GM12878 (cell line): ENCODE data around the gene SORBS1. TPM values are rescaled to one million over a fixed set of nuclear protein-coding genes. Genes with fewer than 3 reads are reported as not detected.
A peak's percentile ranks its signal among the peaks of the same experiment; 100 is the strongest.

Experiments
- ATAC-seq: fragments of 200-7000 bp; cut with Tn5 transposase; 3 replicates; pipeline ENCODE4 v1.9.1; 2020; ENCODE audit warnings: mild to moderate bottlenecking, moderate library complexity
- BruUV-seq: library from RNA; stranded (reverse); fragments of 400-500 nt; replicated peaks from 2 replicates; lab custom pipeline; 2021; lab: Mats Ljungman, UMichigan
- CTCF ChIA-PET: fragments of 300-600 bp; sonication (Branson Sonifier 250); formaldehyde crosslinking; extraction: SDS; loops from one replicate; lab custom pipeline; 2021; ENCODE audit warnings: inconsistent platforms; lab: Yijun Ruan, JAX
- POLR2A ChIA-PET: fragments of 350-600 bp; formaldehyde crosslinking; extraction: SDS; loops from one replicate; lab custom pipeline; 2021; ENCODE audit warnings: inconsistent platforms; lab: Charles Lee
- RAD21 ChIA-PET: fragments of 300-600 bp; sonication (Branson Sonifier 250); formaldehyde crosslinking; loops from one replicate; lab custom pipeline; 2023; ENCODE audit warnings: antibody characterized with exemption; ENCODE audit not compliant: unreplicated experiment; lab: Charles Lee
- SMC1A ChIA-PET: fragments of 300-600 bp; sonication (Branson Sonifier 250); formaldehyde crosslinking; loops from one replicate; lab custom pipeline; 2023; ENCODE audit not compliant: unreplicated experiment, uncharacterized antibody; lab: Charles Lee
- DNase-seq: peaks from one replicate; pipeline ENCODE4 v3.0.0-alpha.2; 2011; ENCODE audit warnings: low read depth, low spot score
- FAIRE-seq: peaks from 3 replicates; lab custom pipeline; 2011; peaks lifted over from hg19 to GRCh38; lab: Jason Lieb, UNC
- H2AFZ ChIP-seq: 2 replicates; pipeline ENCODE4 v1.6.0; 2011; ENCODE audit warnings: low read depth, low read length, control low read depth; ENCODE audit not compliant: control insufficient read depth
- H3K27ac ChIP-seq: 2 replicates; pipeline ENCODE4 v1.5.1; 2011; ENCODE audit warnings: control low read depth; ENCODE audit not compliant: control insufficient read depth, insufficient read depth
- H3K27me3 ChIP-seq, 2 experiments: replicated peaks in 1 of 2; 2 replicates each; pipeline versions ENCODE4 v1.6.0 to v1.6.1; 2011; ENCODE audit warnings: low read length in 1 of 2; ENCODE audit not compliant: control insufficient read depth in 2 of 2, insufficient read depth in 2 of 2
- H3K36me3 ChIP-seq, 2 experiments: 2 replicates each; pipeline ENCODE4 v1.5.1; 2011; ENCODE audit warnings: low read length in 1 of 2; ENCODE audit not compliant: control insufficient read depth in 2 of 2, insufficient read depth in 2 of 2
- H3K4me1 ChIP-seq: 2 replicates; pipeline ENCODE4 v1.6.1; 2011; ENCODE audit warnings: mild to moderate bottlenecking, low read length, moderate library complexity, mixed read lengths; ENCODE audit not compliant: control insufficient read depth, insufficient read depth
- H3K4me2 ChIP-seq: 2 replicates; pipeline ENCODE4 v1.6.0; 2011; ENCODE audit warnings: control low read depth; ENCODE audit not compliant: control insufficient read depth, insufficient read depth
- H3K4me3 ChIP-seq: fragments of 200-600 bp; sonication (generic); 2 replicates; pipeline ENCODE4 v1.5.1; 2016
- H3K79me2 ChIP-seq: 2 replicates; pipeline ENCODE4 v1.6.0; 2011; ENCODE audit warnings: low read length; ENCODE audit not compliant: control insufficient read depth, insufficient read depth
- H3K9ac ChIP-seq: 2 replicates; pipeline ENCODE4 v1.8.0; 2011; ENCODE audit warnings: low read length, control low read depth, mixed read lengths; ENCODE audit not compliant: control insufficient read depth, insufficient read depth
- H3K9me3 ChIP-seq: replicated peaks from 3 replicates; pipeline ENCODE4 v1.5.1; 2011; ENCODE audit warnings: mild to moderate bottlenecking, low read length; ENCODE audit not compliant: control insufficient read depth, insufficient read depth
- H4K20me1 ChIP-seq: 2 replicates; pipeline ENCODE4 v1.6.0; 2011; ENCODE audit not compliant: control insufficient read depth, insufficient read depth
- BACH1 ChIP-seq: fragments of 450-650 bp; IDR thresholded peaks from 2 replicates; pipeline ENCODE4 v1.6.1; 2017; ENCODE audit warnings: mild to moderate bottlenecking, borderline replicate concordance
- CTCF ChIP-seq, 3 experiments: IDR thresholded peaks in 2 of 3; conservative IDR thresholded peaks in 1 of 3; 2 replicates each; pipeline ENCODE4 v1.5.1; 2011; ENCODE audit warnings: low read depth in 3 of 3, low read length in 3 of 3, mild to moderate bottlenecking in 3 of 3, control low read depth in 2 of 3, moderate library complexity in 2 of 3, inconsistent platforms in 1 of 3, mixed read lengths in 1 of 3; ENCODE audit not compliant: control insufficient read depth in 2 of 3, insufficient read depth in 1 of 3; ENCODE audit errors: extremely low read depth in 1 of 3
- RAD21 ChIP-seq: IDR thresholded peaks from 2 replicates; pipeline ENCODE4 v1.6.1; 2011; ENCODE audit warnings: mild to moderate bottlenecking, low read depth, low read length, moderate library complexity; ENCODE audit not compliant: insufficient read depth
- RBBP5 ChIP-seq: fragments of 200-600 bp; sonication (generic); conservative IDR thresholded peaks from 2 replicates; pipeline ENCODE4 v1.6.1; 2016
- SMC3 ChIP-seq: IDR thresholded peaks from 2 replicates; pipeline ENCODE4 v1.6.1; 2011; ENCODE audit warnings: low read length, improper control_type of control experiment, borderline replicate concordance
- SUPT20H ChIP-seq: IDR thresholded peaks from 2 replicates; pipeline ENCODE4 v1.6.1; 2011; ENCODE audit warnings: low read depth, mild to moderate bottlenecking, low read length, moderate library complexity, borderline replicate concordance; ENCODE audit not compliant: control insufficient read depth
- YY1 ChIP-seq: IDR thresholded peaks from 2 replicates; pipeline ENCODE4 v1.6.1; 2011; ENCODE audit warnings: low read depth, mild to moderate bottlenecking, low read length
- WGBS: methylation state at CpG from one replicate; pipeline ENCODE4 v1.1.6; 2016; ENCODE audit warnings: low lambda C conversion rate; ENCODE audit not compliant: insufficient replicate concordance, insufficient coverage; ENCODE audit errors: missing lambda C conversion rate; 5-methylcytosine and 5-hydroxymethylcytosine counted together
- in situ Hi-C: fragments of 300-500 bp; cut with MboI; formaldehyde crosslinking; loops from 9 replicates; pipeline ENCODE4 v1.14.3; 2018; ENCODE audit warnings: mixed read lengths
- intact Hi-C: fragments of 100-400 bp; cut with micrococcal nuclease; formaldehyde crosslinking; loops from one replicate; pipeline ENCODE4 v1.14.2; 2022; ENCODE audit not compliant: unreplicated experiment
- polyA plus RNA-seq, 11 experiments: library from polyadenylated mRNA; depleted of rRNA in 4 of 11; unstranded in 6 of 11; stranded (reverse) in 5 of 11; fragments of >200 nt; fragmentation: Nextera tagmentation in 4 of 11; fragmentation: Illumina TruSeq in 1 of 11; extraction: Ambion mirVana in 4 of 11; extraction: Trizol in 1 of 11; gene quantifications; 1 replicate in 1 of 11; 2 replicates in 10 of 11; pipeline versions ENCODE4 v1.2.1 to v1.2.3, GENCODE V29; 2011 to 2016; ENCODE audit warnings: inconsistent platforms in 2 of 11, missing spikeins in 2 of 11, low read depth in 1 of 11
- total RNA-seq, 4 experiments: library from RNA; depleted of rRNA in 3 of 4; stranded (reverse); fragments of >200 nt in 3 of 4; fragmentation: Illumina TruSeq in 1 of 4; extraction: Trizol in 1 of 4; gene quantifications; 2 replicates each; pipeline versions ENCODE4 v1.2.1 to v1.2.3, GENCODE V29; 2013 to 2021

SORBS1 gene
- total and polyA plus RNA-seq, 10 of the 15 experiments (the other 5 are each of a cell fraction or from before 2014, with no cell fraction given) = 0.13 to 0.75 (median 0.39) TPM

- peak; percentile 87 for FAIRE-seq
- POLR2A ChIA-PET = no interaction called here
Observed at GRCh38 chr10:95601116-95601719, 40.0 kb upstream of the SORBS1 start.

More at GRCh38 chr10:95601116-95601719, 40.0 kb upstream of the SORBS1 start:
- no peak overlapping the region for H3K9ac ChIP-seq
- no peak overlapping the region for H3K4me3 ChIP-seq
- DNase-seq (peak; percentile 5), ATAC-seq (peak; percentile 94)
- RAD21 ChIA-PET = interaction anchor here (1.0 to 8.6 kb wide), 5 partner anchors 155 to 225 kb away, joined by 3 to 84 read pairs (median 3); no protein-coding TSS in a partner anchor
- no peaks in the 10 kb centered on the region for H4K20me1 ChIP-seq
- no peak overlapping the region for H3K4me2 ChIP-seq
- H2AFZ ChIP-seq = no peak overlapping the region
- intact Hi-C loops (loop anchor here (1.0 to 5.0 kb wide), 4 partner anchors 154 to 468 kb away; no protein-coding TSS in a partner anchor), in situ Hi-C loops (loop anchor here (5.0 kb wide), 2 partner anchors 174 to 229 kb away; no protein-coding TSS in a partner anchor)
- no TSS peak for BruUV-seq
- H3K27ac ChIP-seq = no peak overlapping the region
- H3K79me2 ChIP-seq = no peaks in the 10 kb centered on the region
- no peaks in the 10 kb centered on the region for H3K4me1 ChIP-seq
- peaks cover 0 to 3% of the 10 kb centered on the region in 2 experiments; a peak in 2 of 4 replicates for H3K27me3 ChIP-seq
- 15% methylated on average over 6 of the region's 6 CpGs for WGBS
- no peaks in the 10 kb centered on the region for H3K9me3 ChIP-seq
- SMC1A ChIA-PET = interaction anchor here (1.3 to 4.6 kb wide), 3 partner anchors 171 to 236 kb away, joined by 3 to 47 read pairs (median 28); no protein-coding TSS in a partner anchor
- TF ChIP-seq BACH1 (no peak), RBBP5 (no peak), SMC3 (peak; percentile 86; the same call in 1 of the 2 replicates), YY1 (peak; percentile 72), RAD21 (peak; percentile 95), CTCF (IDR thresholded peaks at IDR 0.05 in 2 of 3, conservative IDR thresholded peaks at IDR 0.05 in 1 of 3; ENCODE audit: control insufficient read depth in 2 of 3, extremely low read depth in 1 of 3, insufficient read depth in 1 of 3, low read depth in 3 of 3, low read length in 3 of 3) (peak; percentile 92 to 95 (median 94)), SUPT20H (no peak)
- CTCF ChIA-PET = interaction anchor here (0.8 to 10.9 kb wide), 8 partner anchors 20 to 241 kb away, joined by 3 to 177 read pairs (median 5); no protein-coding TSS in a partner anchor
- peaks cover 0 to 2% of the 10 kb centered on the region in 2 experiments; a peak in 2 of 4 replicates for H3K36me3 ChIP-seq
